Gastrocnemius medialis (tissue), 4 donors: ENCODE results near the gene NSFL1C. TPM values are rescaled to one million over a fixed set of nuclear protein-coding genes. Genes with fewer than 3 reads are reported as not detected.

Experiments
- ATAC-seq, 2 donors: fragments of 150-250 bp; one replicate each; pipeline ENCODE4 v1.9.1; 2016
- DNase-seq, 2 donors: peaks; one replicate each; pipeline ENCODE4 v3.0.0-alpha.2; 2019
- H3K27ac ChIP-seq, 4 donors: fragments of 200-600 bp; sonication (generic); 1 replicate in 1 of 4; 2 replicates in 3 of 4; pipeline ENCODE4 v1.5.1; 2016 to 2018; ENCODE audit warnings: mild to moderate bottlenecking in 2 of 4, moderate library complexity in 1 of 4
- H3K27me3 ChIP-seq, 3 donors: fragments of 200-600 bp; sonication (generic) in 2 of 3; 1 replicate in 1 of 3; 2 replicates in 2 of 3; pipeline versions ENCODE4 v1.5.1 to v1.6.0; 2016 to 2019; ENCODE audit warnings: mild to moderate bottlenecking in 1 of 3, moderate library complexity in 1 of 3
- H3K36me3 ChIP-seq, 2 donors: fragments of 200-600 bp; sonication (generic) in 1 of 2; one replicate each; pipeline ENCODE4 v1.5.1; 2017 to 2018
- H3K4me1 ChIP-seq, 2 donors: fragments of 200-600 bp; sonication (generic) in 1 of 2; one replicate each; pipeline ENCODE4 v1.5.1; 2016 to 2017; ENCODE audit warnings: mild to moderate bottlenecking in 2 of 2
- H3K4me3 ChIP-seq, 4 donors: fragments of 200-600 bp; sonication (generic) in 3 of 4; 1 replicate in 1 of 4; 2 replicates in 3 of 4; pipeline ENCODE4 v1.5.1; 2016 to 2019; ENCODE audit warnings: mild to moderate bottlenecking in 2 of 4
- H3K9me3 ChIP-seq, 3 donors: fragments of 200-600 bp; sonication (generic) in 2 of 3; 1 replicate in 1 of 3; 2 replicates in 2 of 3; pipeline ENCODE4 v1.5.1; 2016 to 2019
- POLR2A ChIP-seq, 2 donors: fragments of 450-650 bp; IDR thresholded peaks; one replicate each; pipeline ENCODE4 v1.6.1; 2017; ENCODE audit warnings: antibody characterized with exemption in 2 of 2, mild to moderate bottlenecking in 2 of 2, moderate library complexity in 2 of 2
- in situ Hi-C, 4 donors: fragments of 200-750 bp; cut with MboI; loops; one replicate each; pipeline versions ENCODE4 v1.15.0 to v1.8.0; 2017; ENCODE audit warnings: low sequenced_read_pairs in 4 of 4
- intact Hi-C: fragments of 100-400 bp; cut with DNase I; formaldehyde crosslinking; loops from one replicate; pipeline ENCODE4 v1.15.1; 2023; ENCODE audit warnings: low total_unique reads
- total RNA-seq, 4 donors: library from RNA; depleted of rRNA; stranded (reverse); fragments of >200 nt; gene quantifications; one replicate each; pipeline versions ENCODE4 v1.1.0 to v1.2.3, GENCODE V29; 2016
- TF ChIP-seq, protein P1 (sequence below), 5 experiments: fragments of 450-650 bp in 3 of 5; fragments of 200-600 bp in 2 of 5; sonication (generic) in 2 of 5; IDR thresholded peaks in 4 of 5; conservative IDR thresholded peaks in 1 of 5; 1 replicate in 4 of 5; 2 replicates in 1 of 5; pipeline ENCODE4 v1.5.1; 2016 to 2019; ENCODE audit warnings: antibody characterized with exemption in 5 of 5, mild to moderate bottlenecking in 3 of 5, moderate library complexity in 3 of 5

NSFL1C gene
- total RNA-seq, 4 donors from 2014 or later: 68.0 to 91.4 (median 80.6) TPM

DNA sequence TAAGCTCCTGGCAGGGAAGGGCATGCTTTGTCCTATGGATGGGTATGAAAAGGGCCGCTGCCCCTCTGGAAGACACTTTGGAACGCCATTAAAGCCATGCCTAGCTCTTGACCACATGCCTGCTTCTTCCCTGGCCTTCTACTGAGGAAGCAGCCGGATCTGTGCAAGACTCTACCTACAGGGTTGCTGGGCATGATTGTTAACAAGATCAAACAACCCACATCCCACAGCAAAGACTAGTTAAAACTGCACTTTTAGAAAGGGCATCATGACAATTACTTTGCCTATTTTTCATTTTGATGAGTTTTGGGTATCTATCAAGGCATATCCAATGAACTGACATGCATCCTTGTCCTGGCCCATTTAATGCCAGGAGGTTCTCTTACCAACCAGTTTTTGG is 25.5 kb downstream of the NSFL1C start:
- H3K27me3 ChIP-seq: no peaks in the 10 kb centered on the region
- no peak overlapping the region for H3K27ac ChIP-seq
- H3K9me3 ChIP-seq: no peaks in the 10 kb centered on the region
- TF ChIP-seq POLR2A (IDR thresholded peaks at IDR 0.05): no peak
- TF ChIP-seq, protein P1, sequence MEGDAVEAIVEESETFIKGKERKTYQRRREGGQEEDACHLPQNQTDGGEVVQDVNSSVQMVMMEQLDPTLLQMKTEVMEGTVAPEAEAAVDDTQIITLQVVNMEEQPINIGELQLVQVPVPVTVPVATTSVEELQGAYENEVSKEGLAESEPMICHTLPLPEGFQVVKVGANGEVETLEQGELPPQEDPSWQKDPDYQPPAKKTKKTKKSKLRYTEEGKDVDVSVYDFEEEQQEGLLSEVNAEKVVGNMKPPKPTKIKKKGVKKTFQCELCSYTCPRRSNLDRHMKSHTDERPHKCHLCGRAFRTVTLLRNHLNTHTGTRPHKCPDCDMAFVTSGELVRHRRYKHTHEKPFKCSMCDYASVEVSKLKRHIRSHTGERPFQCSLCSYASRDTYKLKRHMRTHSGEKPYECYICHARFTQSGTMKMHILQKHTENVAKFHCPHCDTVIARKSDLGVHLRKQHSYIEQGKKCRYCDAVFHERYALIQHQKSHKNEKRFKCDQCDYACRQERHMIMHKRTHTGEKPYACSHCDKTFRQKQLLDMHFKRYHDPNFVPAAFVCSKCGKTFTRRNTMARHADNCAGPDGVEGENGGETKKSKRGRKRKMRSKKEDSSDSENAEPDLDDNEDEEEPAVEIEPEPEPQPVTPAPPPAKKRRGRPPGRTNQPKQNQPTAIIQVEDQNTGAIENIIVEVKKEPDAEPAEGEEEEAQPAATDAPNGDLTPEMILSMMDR (IDR thresholded peaks at IDR 0.05 in 4 of 5, conservative IDR thresholded peaks at IDR 0.05 in 1 of 5): no peak
- no peaks in the 10 kb centered on the region for H3K4me1 ChIP-seq
- H3K4me3 ChIP-seq: no peak overlapping the region
- DNase-seq: no peak
- in situ Hi-C loops (no loop called here), intact Hi-C loops (no loop called here)
- H3K36me3 ChIP-seq: peaks cover 2 to 65% of the 10 kb centered on the region in 2 donors
- ATAC-seq: no peak

GRCh38 chr20:1440024-1440423 is 26.6 kb downstream of the NSFL1C start:
- H3K36me3 ChIP-seq: peaks cover 0 to 54% of the 10 kb centered on the region in 2 donors
- in situ Hi-C loops (no loop called here), intact Hi-C loops (no loop called here)
- no peaks in the 10 kb centered on the region for H3K9me3 ChIP-seq
- no peak overlapping the region for H3K4me3 ChIP-seq
- DNase-seq: no peak
- H3K27me3 ChIP-seq: no peaks in the 10 kb centered on the region
- ATAC-seq: no peak
- peaks cover 0 to 2% of the 10 kb centered on the region in 2 donors for H3K4me1 ChIP-seq
- TF ChIP-seq, protein P1 (IDR thresholded peaks at IDR 0.05 in 4 of 5, conservative IDR thresholded peaks at IDR 0.05 in 1 of 5): no peak
- TF ChIP-seq POLR2A (IDR thresholded peaks at IDR 0.05): no peak
- no peak overlapping the region for H3K27ac ChIP-seq

DNA sequence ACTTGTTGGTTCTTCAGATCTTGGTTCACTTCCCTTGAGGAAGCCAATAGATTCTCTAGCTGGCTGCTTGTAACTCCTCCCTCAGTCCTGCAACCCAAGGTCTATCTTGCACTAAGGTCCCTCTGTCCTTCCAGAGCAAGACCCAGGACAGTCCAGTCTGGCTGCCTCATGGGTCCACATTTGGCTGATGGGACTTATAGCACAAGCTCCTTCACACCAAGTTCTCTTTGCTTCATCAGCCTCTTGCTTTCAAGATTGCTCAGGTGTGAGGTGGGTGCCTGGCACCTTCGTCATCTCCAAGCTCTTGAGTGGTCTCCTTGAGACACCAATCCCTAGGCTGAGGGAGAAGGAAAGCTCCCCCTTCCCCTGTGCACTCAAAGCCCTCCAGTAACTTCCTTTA is 28.3 kb downstream of the NSFL1C start:
- H3K4me3 ChIP-seq: no peak overlapping the region
- no peaks in the 10 kb centered on the region for H3K27me3 ChIP-seq
- H3K36me3 ChIP-seq: peaks cover 0 to 46% of the 10 kb centered on the region in 2 donors
- TF ChIP-seq POLR2A (IDR thresholded peaks at IDR 0.05): no peak
- TF ChIP-seq, protein P1 (IDR thresholded peaks at IDR 0.05 in 4 of 5, conservative IDR thresholded peaks at IDR 0.05 in 1 of 5): no peak
- no peaks in the 10 kb centered on the region for H3K9me3 ChIP-seq
- peaks cover 0 to 3% of the 10 kb centered on the region in 2 donors for H3K4me1 ChIP-seq
- DNase-seq (no peak), ATAC-seq (no peak)
- H3K27ac ChIP-seq: no peak overlapping the region
- intact Hi-C loops (no loop called here), in situ Hi-C loops (loop anchor here (5.0 to 10.0 kb wide), 3 partner anchors 121 to 126 kb away; no protein-coding TSS in a partner anchor)

DNA sequence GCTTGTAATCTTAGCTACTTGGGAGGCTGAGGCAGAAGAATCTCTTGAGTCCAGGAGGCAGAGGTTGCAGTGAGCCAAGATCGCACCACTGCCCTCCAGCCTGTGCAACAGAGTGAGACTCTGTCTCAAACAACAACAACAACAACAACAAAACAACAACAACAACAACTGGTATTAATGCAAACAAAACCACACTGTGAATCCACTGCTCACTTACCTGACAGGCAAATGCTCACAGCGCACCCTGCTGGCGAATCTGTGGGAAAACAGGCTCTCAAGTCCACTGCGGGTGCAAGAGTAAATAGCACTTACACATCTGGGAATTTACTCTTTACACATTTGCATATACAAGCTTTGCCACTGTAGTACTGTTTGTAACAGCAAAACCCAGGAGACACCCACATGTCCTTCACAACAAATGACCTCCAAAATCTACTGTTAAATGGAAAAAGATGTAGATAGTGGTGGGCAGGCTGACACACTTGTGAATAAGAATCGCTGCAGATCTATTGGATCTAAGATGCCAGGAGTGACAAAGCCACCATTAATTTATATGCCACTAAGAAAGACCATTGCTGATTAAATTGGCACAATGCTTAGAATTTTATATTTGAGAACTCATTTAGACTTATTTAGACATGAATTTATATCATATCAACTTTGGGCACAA is 29.3 kb downstream of the NSFL1C start:
- DNase-seq: peak; percentile 41 to 59
- in situ Hi-C loops: loop anchor here (5.0 to 10.0 kb wide), 3 partner anchors 120 to 125 kb away; no protein-coding TSS in a partner anchor
- intact Hi-C loops: loop anchor here (1.0 kb wide), 1 partner anchor 124 kb away; no protein-coding TSS in a partner anchor
- Histone ChIP-seq H3K4me3 (no peak overlapping the region), H3K9me3 (no peaks in the 10 kb centered on the region), H3K36me3 (peaks cover 0 to 36% of the 10 kb centered on the region in 2 donors), H3K27ac (no peak overlapping the region), H3K4me1 (peaks cover 0 to 3% of the 10 kb centered on the region in 2 donors), H3K27me3 (no peaks in the 10 kb centered on the region)
- TF ChIP-seq, protein P1 (IDR thresholded peaks at IDR 0.05 in 4 of 5, conservative IDR thresholded peaks at IDR 0.05 in 1 of 5): peak; percentile 75 to 86 (median 81)
- no peak for TF ChIP-seq POLR2A (IDR thresholded peaks at IDR 0.05)
- ATAC-seq: peak; percentile 69 to 74
